OCI-LY7 (cell line): Measurements from ENCODE around the gene GRK6. TPM values are rescaled to one million over a fixed set of nuclear protein-coding genes. Genes with fewer than 3 reads are reported as not detected.

Experiments used
- BruUV-seq: library from RNA; stranded (reverse); fragments of 400-500 nt; replicated peaks from 2 replicates; lab custom pipeline; 2021; lab: Mats Ljungman, UMichigan
- CTCF ChIA-PET: fragments of 300-600 bp; sonication (Branson Sonifier 250); formaldehyde crosslinking; loops from one replicate; lab custom pipeline; 2022; ENCODE audit warnings: antibody characterized with exemption; ENCODE audit not compliant: unreplicated experiment; lab: Charles Lee
- POLR2A ChIA-PET: fragments of 300-600 bp; sonication (Branson Sonifier 250); formaldehyde crosslinking; loops from one replicate; lab custom pipeline; 2022; ENCODE audit warnings: antibody characterized with exemption; lab: Charles Lee
- DNase-seq: peaks from one replicate; pipeline ENCODE4 v3.0.0-alpha.2; 2015; ENCODE audit warnings: low spot score
- H2AFZ ChIP-seq: fragments of 200-600 bp; sonication (generic), shearing (Covaris generic); 2 replicates; pipeline ENCODE4 v1.6.1; 2014; ENCODE audit warnings: mild to moderate bottlenecking, antibody characterized with exemption, low read length, moderate library complexity
- H3K27ac ChIP-seq: fragments of 200-600 bp; sonication (generic); 2 replicates; pipeline ENCODE4 v1.5.1; 2014; ENCODE audit warnings: mixed run types, low read depth, mild to moderate bottlenecking, moderate library complexity, low read length, inconsistent platforms; ENCODE audit not compliant: poor library complexity, severe bottlenecking
- H3K36me3 ChIP-seq: fragments of 200-600 bp; sonication (generic); 2 replicates; pipeline ENCODE4 v1.6.1; 2014; ENCODE audit warnings: mild to moderate bottlenecking, antibody characterized with exemption, low read length, moderate library complexity, mixed read lengths; ENCODE audit not compliant: insufficient read depth
- H3K4me1 ChIP-seq: fragments of 200-600 bp; sonication (generic); 2 replicates; pipeline ENCODE4 v1.5.1; 2014; ENCODE audit warnings: mild to moderate bottlenecking, low read length; ENCODE audit not compliant: insufficient read depth, poor library complexity, severe bottlenecking
- H3K4me2 ChIP-seq: fragments of 200-600 bp; sonication (generic); 2 replicates; pipeline ENCODE4 v1.6.1; 2014; ENCODE audit warnings: mild to moderate bottlenecking, low read length
- H3K4me3 ChIP-seq: fragments of 200-600 bp; sonication (generic); 2 replicates; pipeline ENCODE4 v1.5.1; 2014; ENCODE audit warnings: mild to moderate bottlenecking, low read depth, low read length; ENCODE audit not compliant: poor library complexity, severe bottlenecking
- H3K79me2 ChIP-seq: fragments of 200-600 bp; sonication (generic); 2 replicates; pipeline ENCODE4 v1.6.1; 2016; ENCODE audit warnings: low read depth, mild to moderate bottlenecking, low read length, moderate library complexity, mixed read lengths; ENCODE audit not compliant: insufficient read depth
- H3K9me2 ChIP-seq: fragments of 200-600 bp; sonication (generic); 2 replicates; pipeline ENCODE4 v1.6.1; 2016; ENCODE audit warnings: mild to moderate bottlenecking, low read length, mixed read lengths; ENCODE audit not compliant: insufficient read depth
- H3K9me3 ChIP-seq: fragments of 200-600 bp; sonication (generic); 2 replicates; pipeline ENCODE4 v1.6.1; 2014; ENCODE audit warnings: mild to moderate bottlenecking, mixed run types, low read length, mixed read lengths
- H4K20me1 ChIP-seq: fragments of 200-600 bp; sonication (generic); 2 replicates; pipeline ENCODE4 v1.6.1; 2014; ENCODE audit warnings: mild to moderate bottlenecking, antibody characterized with exemption, low read length, moderate library complexity, mixed read lengths; ENCODE audit not compliant: insufficient read depth
- EZH2phosphoT487 ChIP-seq: fragments of 200-600 bp; sonication (generic); IDR thresholded peaks from 2 replicates; pipeline ENCODE4 v1.6.1; 2018; ENCODE audit warnings: low read depth, borderline replicate concordance, mild to moderate bottlenecking, mixed run types, antibody characterized with exemption, low read length, moderate library complexity, mixed read lengths
- intact Hi-C: fragments of 100-400 bp; cut with micrococcal nuclease; formaldehyde crosslinking; loops from one replicate; pipeline ENCODE4 v1.10.0; 2022; ENCODE audit not compliant: unreplicated experiment
- total RNA-seq, 2 experiments: library from RNA; depleted of rRNA in 1 of 2; stranded (reverse); fragments of >200 nt in 1 of 2; shearing (Covaris generic) in 1 of 2; gene quantifications; 2 replicates each; pipeline ENCODE4 v1.2.3, GENCODE V29; 2014 to 2022
- TF ChIP-seq, protein P1 (sequence below): fragments of 200-600 bp; sonication (generic); conservative IDR thresholded peaks from 2 replicates; pipeline ENCODE4 v1.5.1; 2014; ENCODE audit warnings: mild to moderate bottlenecking, antibody characterized with exemption, low read length, moderate library complexity, mixed read lengths

Gene GRK6
- total RNA-seq, 2 experiments from 2014 or later, result 46.2 to 99.4 TPM

- H2AFZ ChIP-seq, result peak within 1 kb of the TSS; percentile 7; the same call in 1 of the 2 replicates
- intact Hi-C loops, result loop anchor here (1.0 kb wide), 2 partner anchors 42 to 56 kb away; no protein-coding TSS in a partner anchor
- H3K36me3 ChIP-seq, result peaks cover 17% of the 10 kb centered on the region
- ChIA-PET CTCF (interaction anchor here (0.6 to 0.9 kb wide), 5 partner anchors 8 to 57 kb away, joined by 3 read pairs; no protein-coding TSS in a partner anchor), POLR2A (interaction anchor here (0.6 to 1.8 kb wide), 6 partner anchors 11 to 147 kb away, joined by 3 to 10 read pairs (median 4); partner anchors contain the start of gene GRK6)
- TF ChIP-seq, protein P1, sequence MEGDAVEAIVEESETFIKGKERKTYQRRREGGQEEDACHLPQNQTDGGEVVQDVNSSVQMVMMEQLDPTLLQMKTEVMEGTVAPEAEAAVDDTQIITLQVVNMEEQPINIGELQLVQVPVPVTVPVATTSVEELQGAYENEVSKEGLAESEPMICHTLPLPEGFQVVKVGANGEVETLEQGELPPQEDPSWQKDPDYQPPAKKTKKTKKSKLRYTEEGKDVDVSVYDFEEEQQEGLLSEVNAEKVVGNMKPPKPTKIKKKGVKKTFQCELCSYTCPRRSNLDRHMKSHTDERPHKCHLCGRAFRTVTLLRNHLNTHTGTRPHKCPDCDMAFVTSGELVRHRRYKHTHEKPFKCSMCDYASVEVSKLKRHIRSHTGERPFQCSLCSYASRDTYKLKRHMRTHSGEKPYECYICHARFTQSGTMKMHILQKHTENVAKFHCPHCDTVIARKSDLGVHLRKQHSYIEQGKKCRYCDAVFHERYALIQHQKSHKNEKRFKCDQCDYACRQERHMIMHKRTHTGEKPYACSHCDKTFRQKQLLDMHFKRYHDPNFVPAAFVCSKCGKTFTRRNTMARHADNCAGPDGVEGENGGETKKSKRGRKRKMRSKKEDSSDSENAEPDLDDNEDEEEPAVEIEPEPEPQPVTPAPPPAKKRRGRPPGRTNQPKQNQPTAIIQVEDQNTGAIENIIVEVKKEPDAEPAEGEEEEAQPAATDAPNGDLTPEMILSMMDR, result no peak; the same call in 1 of the 2 replicates
- TF ChIP-seq EZH2phosphoT487, result no peak
- peak within 1 kb of the TSS; percentile 75 for H3K4me2 ChIP-seq
- no TSS peak for BruUV-seq
- peak within 1 kb of the TSS; percentile 72 for H3K4me3 ChIP-seq
- H3K27ac ChIP-seq, result no peak within 1 kb of the TSS
- H3K9me3 ChIP-seq, result no peaks in the 10 kb centered on the region
- H3K79me2 ChIP-seq, result no peaks in the 10 kb centered on the region
- DNase-seq, result peak; percentile 87
- peaks cover 47% of the 10 kb centered on the region for H3K4me1 ChIP-seq
- 0 out of 2 replicates have a peak, but pooled peaks cover 9% of the 10 kb centered on the region for H4K20me1 ChIP-seq
- no peaks in the 10 kb centered on the region for H3K9me2 ChIP-seq
Measured at GRCh38 chr5:177446200-177447065, 20.0 kb downstream of the GRK6 start, which contains the start of gene PRR7. Gene PRR7, plus strand, starts transcription at chr5:177446814. Its CDS starts 8,254 bp downstream, at chr5:177455068.

DNA sequence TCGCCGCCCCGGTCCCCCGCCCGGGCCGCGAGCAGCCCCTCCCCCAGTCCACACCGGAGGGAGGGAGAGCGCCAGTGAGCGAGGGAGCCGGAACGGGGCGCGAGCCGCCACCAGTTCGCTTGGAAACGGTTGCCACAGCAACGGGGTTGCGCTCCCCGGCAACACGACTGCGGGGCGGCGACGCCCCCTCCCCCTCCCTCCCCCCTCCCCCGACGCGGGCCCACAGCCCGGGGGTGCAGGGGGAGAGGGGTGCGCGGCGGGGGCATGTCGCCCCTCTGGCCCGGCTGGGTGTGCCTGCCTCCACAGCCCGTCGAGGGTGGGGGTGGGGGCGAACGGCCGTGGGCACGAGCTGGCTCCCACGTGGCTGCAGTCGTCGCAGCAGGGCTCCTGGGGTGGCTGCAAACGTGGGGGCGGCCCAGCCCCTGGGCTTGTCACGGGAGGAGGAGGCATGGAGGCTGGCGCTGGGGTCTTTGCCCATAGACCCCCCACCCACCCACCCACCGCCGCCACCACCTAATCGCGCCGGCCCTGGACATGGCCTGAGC, 20.7 kb downstream of the GRK6 start:
- H3K4me1 ChIP-seq, result peaks cover 47% of the 10 kb centered on the region
- no peak overlapping the region for H3K27ac ChIP-seq
- peaks cover 10% of the 10 kb centered on the region; the same call in 1 of the 2 replicates for H3K36me3 ChIP-seq
- intact Hi-C loops, result no loop called here
- no TSS peak for BruUV-seq
- H3K4me3 ChIP-seq, result peak overlapping the region; percentile 72
- H3K9me3 ChIP-seq, result no peaks in the 10 kb centered on the region
- 0 out of 2 replicates have a peak, but pooled peaks cover 9% of the 10 kb centered on the region for H4K20me1 ChIP-seq
- ChIA-PET POLR2A (interaction anchor here (1.0 to 1.3 kb wide), 2 partner anchors 20 to 43 kb away, joined by 3 to 5 read pairs; no protein-coding TSS in a partner anchor), CTCF (interaction anchor here (0.6 kb wide), 2 partner anchors 39 to 58 kb away, joined by 3 read pairs; no protein-coding TSS in a partner anchor)
- no peaks in the 10 kb centered on the region for H3K9me2 ChIP-seq
- no peak overlapping the region for H2AFZ ChIP-seq
- DNase-seq, result peak; percentile 65
- no peaks in the 10 kb centered on the region for H3K79me2 ChIP-seq
- TF ChIP-seq, protein P1, result no peak
- TF ChIP-seq EZH2phosphoT487, result no peak
- H3K4me2 ChIP-seq, result peak overlapping the region; percentile 75
